HEK293 (cell line): Measurements from ENCODE around the gene CNOT4.

Source experiments
- CTCF ChIA-PET: fragments of 350-600 bp; formaldehyde crosslinking; extraction: SDS; loops from one replicate; lab custom pipeline; 2021; ENCODE audit warnings: antibody characterized with exemption; lab: Yijun Ruan, JAX
- POLR2A ChIA-PET: fragments of 300-600 bp; formaldehyde crosslinking; extraction: SDS; loops from one replicate; lab custom pipeline; 2020; ENCODE audit warnings: antibody characterized with exemption, inconsistent platforms; lab: Yijun Ruan, JAX
- H3K27ac ChIP-seq: fragments of 200-500 bp; sonication (Bioruptor generic); 2 replicates; pipeline ENCODE4 v1.5.1; 2014; ENCODE audit warnings: low read depth, low read length, control low read depth, inconsistent platforms; ENCODE audit errors: extremely low read depth
- H3K36me3 ChIP-seq, 2 experiments: fragments of 200-500 bp in 1 of 2; sonication (Bioruptor generic) in 1 of 2; 1 replicate in 1 of 2; 2 replicates in 1 of 2; pipeline ENCODE4 v1.5.1; 2014 to 2017; ENCODE audit warnings: inconsistent platforms in 2 of 2, low read length in 2 of 2; ENCODE audit not compliant: control insufficient read depth in 2 of 2, insufficient read depth in 1 of 2
- H3K4me1 ChIP-seq: fragments of 200-500 bp; sonication (Bioruptor generic); 2 replicates; pipeline ENCODE4 v1.5.1; 2014; ENCODE audit warnings: mild to moderate bottlenecking, low read length, inconsistent platforms; ENCODE audit not compliant: control insufficient read depth, insufficient read depth
- H3K4me3 ChIP-seq: 2 replicates; pipeline ENCODE4 v1.5.1; 2011; ENCODE audit warnings: low read depth, mild to moderate bottlenecking, control low read depth, low read length, moderate library complexity
- H3K9me3 ChIP-seq: fragments of 200-500 bp; sonication (Bioruptor generic); 2 replicates; pipeline ENCODE4 v1.5.1; 2014; ENCODE audit warnings: low read depth, low read length, inconsistent platforms; ENCODE audit not compliant: control insufficient read depth, insufficient read depth
- FEZF1 ChIP-seq: fragments of 450-650 bp; formaldehyde crosslinking; IDR thresholded peaks from 2 replicates; pipeline ENCODE4 v1.5.1; 2016; ENCODE audit warnings: missing biosample characterization, missing genetic modification characterization
- KLF8 ChIP-seq: fragments of 450-650 bp; formaldehyde crosslinking; IDR thresholded peaks from 2 replicates; pipeline ENCODE4 v1.5.1; 2016; ENCODE audit warnings: missing biosample characterization, missing genetic modification characterization
- SP2 ChIP-seq: fragments of 450-650 bp; formaldehyde crosslinking; IDR thresholded peaks from 2 replicates; pipeline ENCODE4 v1.5.1; 2016; ENCODE audit warnings: missing biosample characterization, missing genetic modification characterization
- TCF7L2 ChIP-seq: IDR thresholded peaks from 2 replicates; pipeline ENCODE4 v1.6.1; 2011; ENCODE audit warnings: low read depth, mild to moderate bottlenecking, inconsistent platforms, low read length, moderate library complexity, borderline replicate concordance
- ZNF223 ChIP-seq: fragments of 450-650 bp; formaldehyde crosslinking; IDR thresholded peaks from 2 replicates; pipeline ENCODE4 v1.5.1; 2016; ENCODE audit warnings: missing biosample characterization, missing genetic modification characterization
- ZNF324 ChIP-seq: fragments of 450-650 bp; formaldehyde crosslinking; IDR thresholded peaks from 2 replicates; pipeline ENCODE4 v1.5.1; 2016; ENCODE audit warnings: missing biosample characterization, missing genetic modification characterization
- ZNF501 ChIP-seq: fragments of 450-650 bp; formaldehyde crosslinking; IDR thresholded peaks from 2 replicates; pipeline ENCODE4 v1.5.1; 2016; ENCODE audit warnings: missing biosample characterization, missing genetic modification characterization
- ZNF549 ChIP-seq: fragments of 450-650 bp; IDR thresholded peaks from 2 replicates; pipeline ENCODE4 v1.5.1; 2018; ENCODE audit warnings: missing biosample characterization, missing genetic modification characterization, mild to moderate bottlenecking, inconsistent platforms, moderate library complexity
- ZNF623 ChIP-seq: fragments of 450-650 bp; formaldehyde crosslinking; IDR thresholded peaks from 2 replicates; pipeline ENCODE4 v1.5.1; 2016; ENCODE audit warnings: missing biosample characterization, missing genetic modification characterization
- ZNF664 ChIP-seq: fragments of 450-650 bp; formaldehyde crosslinking; IDR thresholded peaks from 2 replicates; pipeline ENCODE4 v1.5.1; 2016; ENCODE audit warnings: missing biosample characterization, missing genetic modification characterization
- ZNF707 ChIP-seq: fragments of 450-650 bp; formaldehyde crosslinking; IDR thresholded peaks from 2 replicates; pipeline ENCODE4 v1.5.1; 2016; ENCODE audit warnings: missing biosample characterization, missing genetic modification characterization
- ZNF792 ChIP-seq: fragments of 450-650 bp; formaldehyde crosslinking; IDR thresholded peaks from 2 replicates; pipeline ENCODE4 v1.5.1; 2016; ENCODE audit warnings: missing biosample characterization, missing genetic modification characterization
- ZNF837 ChIP-seq: fragments of 450-650 bp; formaldehyde crosslinking; IDR thresholded peaks from 2 replicates; pipeline ENCODE4 v1.5.1; 2016; ENCODE audit warnings: missing biosample characterization, missing genetic modification characterization
- TF ChIP-seq, protein P1 (sequence below): fragments of 450-650 bp; formaldehyde crosslinking; IDR thresholded peaks from 2 replicates; pipeline ENCODE4 v1.5.0; 2017; ENCODE audit warnings: missing biosample characterization, missing genetic modification characterization, borderline replicate concordance
- TF ChIP-seq, protein P2 (sequence below): fragments of 450-650 bp; formaldehyde crosslinking; IDR thresholded peaks from 2 replicates; pipeline ENCODE4 v1.5.1; 2016; ENCODE audit warnings: missing biosample characterization, missing genetic modification characterization, borderline replicate concordance
- TF ChIP-seq, protein P3 (sequence below): fragments of 450-650 bp; formaldehyde crosslinking; IDR thresholded peaks from 2 replicates; pipeline ENCODE4 v1.5.1; 2016; ENCODE audit warnings: missing biosample characterization, missing genetic modification characterization
- TF ChIP-seq, protein P4 (sequence below): fragments of 450-650 bp; formaldehyde crosslinking; conservative IDR thresholded peaks from 2 replicates; pipeline ENCODE4 v1.5.1; 2016; ENCODE audit warnings: low read depth, missing biosample characterization, missing genetic modification characterization
- TF ChIP-seq, protein P5 (sequence below): fragments of 450-650 bp; formaldehyde crosslinking; IDR thresholded peaks from 2 replicates; pipeline ENCODE4 v1.5.1; 2016; ENCODE audit warnings: missing biosample characterization, missing genetic modification characterization

CNOT4 gene

DNA sequence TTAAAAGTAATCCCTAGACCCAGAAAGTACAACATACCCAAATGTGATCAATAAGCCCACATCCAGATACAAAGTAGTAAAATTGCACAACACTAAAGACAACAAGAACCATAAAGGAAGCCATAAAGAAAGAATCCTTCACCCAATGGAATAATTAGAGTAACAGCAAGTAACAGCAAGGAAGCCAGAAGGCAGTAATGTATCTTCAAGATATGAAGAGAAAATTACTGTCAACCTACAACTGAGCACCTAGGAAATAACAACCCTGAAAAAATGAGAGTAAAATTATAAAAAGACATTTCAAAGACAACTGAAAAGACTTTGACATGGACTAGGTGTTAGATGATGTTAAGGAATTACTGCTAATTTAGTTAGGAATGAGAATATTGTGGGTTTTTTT lies 60.5 kb downstream of the CNOT4 start:
- no peak overlapping the region for H3K4me3 ChIP-seq
- TF ChIP-seq FEZF1 (tag by site-specific recombination) (no peak), ZNF223 (tag by site-specific recombination) (no peak), SP2 (tag by site-specific recombination) (no peak), ZNF501 (tag by site-specific recombination) (no peak), ZNF324 (tag by site-specific recombination) (no peak), TCF7L2 (no peak), ZNF664 (tag by site-specific recombination) (no peak), ZNF623 (tag by site-specific recombination) (no peak), KLF8 (tag by site-specific recombination) (no peak), ZNF792 (tag by site-specific recombination) (no peak), ZNF549 (tag by site-specific recombination) (no peak), ZNF707 (no peak), ZNF837 (tag by site-specific recombination) (no peak)
- TF ChIP-seq, protein P1, sequence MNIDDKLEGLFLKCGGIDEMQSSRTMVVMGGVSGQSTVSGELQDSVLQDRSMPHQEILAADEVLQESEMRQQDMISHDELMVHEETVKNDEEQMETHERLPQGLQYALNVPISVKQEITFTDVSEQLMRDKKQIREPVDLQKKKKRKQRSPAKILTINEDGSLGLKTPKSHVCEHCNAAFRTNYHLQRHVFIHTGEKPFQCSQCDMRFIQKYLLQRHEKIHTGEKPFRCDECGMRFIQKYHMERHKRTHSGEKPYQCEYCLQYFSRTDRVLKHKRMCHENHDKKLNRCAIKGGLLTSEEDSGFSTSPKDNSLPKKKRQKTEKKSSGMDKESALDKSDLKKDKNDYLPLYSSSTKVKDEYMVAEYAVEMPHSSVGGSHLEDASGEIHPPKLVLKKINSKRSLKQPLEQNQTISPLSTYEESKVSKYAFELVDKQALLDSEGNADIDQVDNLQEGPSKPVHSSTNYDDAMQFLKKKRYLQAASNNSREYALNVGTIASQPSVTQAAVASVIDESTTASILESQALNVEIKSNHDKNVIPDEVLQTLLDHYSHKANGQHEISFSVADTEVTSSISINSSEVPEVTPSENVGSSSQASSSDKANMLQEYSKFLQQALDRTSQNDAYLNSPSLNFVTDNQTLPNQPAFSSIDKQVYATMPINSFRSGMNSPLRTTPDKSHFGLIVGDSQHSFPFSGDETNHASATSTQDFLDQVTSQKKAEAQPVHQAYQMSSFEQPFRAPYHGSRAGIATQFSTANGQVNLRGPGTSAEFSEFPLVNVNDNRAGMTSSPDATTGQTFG (tag by site-specific recombination): no peak
- TF ChIP-seq, protein P2, sequence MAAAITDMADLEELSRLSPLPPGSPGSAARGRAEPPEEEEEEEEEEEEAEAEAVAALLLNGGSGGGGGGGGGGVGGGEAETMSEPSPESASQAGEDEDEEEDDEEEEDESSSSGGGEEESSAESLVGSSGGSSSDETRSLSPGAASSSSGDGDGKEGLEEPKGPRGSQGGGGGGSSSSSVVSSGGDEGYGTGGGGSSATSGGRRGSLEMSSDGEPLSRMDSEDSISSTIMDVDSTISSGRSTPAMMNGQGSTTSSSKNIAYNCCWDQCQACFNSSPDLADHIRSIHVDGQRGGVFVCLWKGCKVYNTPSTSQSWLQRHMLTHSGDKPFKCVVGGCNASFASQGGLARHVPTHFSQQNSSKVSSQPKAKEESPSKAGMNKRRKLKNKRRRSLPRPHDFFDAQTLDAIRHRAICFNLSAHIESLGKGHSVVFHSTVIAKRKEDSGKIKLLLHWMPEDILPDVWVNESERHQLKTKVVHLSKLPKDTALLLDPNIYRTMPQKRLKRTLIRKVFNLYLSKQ (tag by site-specific recombination): no peak
- TF ChIP-seq, protein P3, sequence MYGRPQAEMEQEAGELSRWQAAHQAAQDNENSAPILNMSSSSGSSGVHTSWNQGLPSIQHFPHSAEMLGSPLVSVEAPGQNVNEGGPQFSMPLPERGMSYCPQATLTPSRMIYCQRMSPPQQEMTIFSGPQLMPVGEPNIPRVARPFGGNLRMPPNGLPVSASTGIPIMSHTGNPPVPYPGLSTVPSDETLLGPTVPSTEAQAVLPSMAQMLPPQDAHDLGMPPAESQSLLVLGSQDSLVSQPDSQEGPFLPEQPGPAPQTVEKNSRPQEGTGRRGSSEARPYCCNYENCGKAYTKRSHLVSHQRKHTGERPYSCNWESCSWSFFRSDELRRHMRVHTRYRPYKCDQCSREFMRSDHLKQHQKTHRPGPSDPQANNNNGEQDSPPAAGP (tag by site-specific recombination): no peak
- TF ChIP-seq, protein P4, sequence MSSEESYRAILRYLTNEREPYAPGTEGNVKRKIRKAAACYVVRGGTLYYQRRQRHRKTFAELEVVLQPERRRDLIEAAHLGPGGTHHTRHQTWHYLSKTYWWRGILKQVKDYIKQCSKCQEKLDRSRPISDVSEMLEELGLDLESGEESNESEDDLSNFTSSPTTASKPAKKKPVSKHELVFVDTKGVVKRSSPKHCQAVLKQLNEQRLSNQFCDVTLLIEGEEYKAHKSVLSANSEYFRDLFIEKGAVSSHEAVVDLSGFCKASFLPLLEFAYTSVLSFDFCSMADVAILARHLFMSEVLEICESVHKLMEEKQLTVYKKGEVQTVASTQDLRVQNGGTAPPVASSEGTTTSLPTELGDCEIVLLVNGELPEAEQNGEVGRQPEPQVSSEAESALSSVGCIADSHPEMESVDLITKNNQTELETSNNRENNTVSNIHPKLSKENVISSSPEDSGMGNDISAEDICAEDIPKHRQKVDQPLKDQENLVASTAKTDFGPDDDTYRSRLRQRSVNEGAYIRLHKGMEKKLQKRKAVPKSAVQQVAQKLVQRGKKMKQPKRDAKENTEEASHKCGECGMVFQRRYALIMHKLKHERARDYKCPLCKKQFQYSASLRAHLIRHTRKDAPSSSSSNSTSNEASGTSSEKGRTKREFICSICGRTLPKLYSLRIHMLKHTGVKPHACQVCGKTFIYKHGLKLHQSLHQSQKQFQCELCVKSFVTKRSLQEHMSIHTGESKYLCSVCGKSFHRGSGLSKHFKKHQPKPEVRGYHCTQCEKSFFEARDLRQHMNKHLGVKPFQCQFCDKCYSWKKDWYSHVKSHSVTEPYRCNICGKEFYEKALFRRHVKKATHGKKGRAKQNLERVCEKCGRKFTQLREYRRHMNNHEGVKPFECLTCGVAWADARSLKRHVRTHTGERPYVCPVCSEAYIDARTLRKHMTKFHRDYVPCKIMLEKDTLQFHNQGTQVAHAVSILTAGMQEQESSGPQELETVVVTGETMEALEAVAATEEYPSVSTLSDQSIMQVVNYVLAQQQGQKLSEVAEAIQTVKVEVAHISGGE (tag by site-specific recombination): no peak
- TF ChIP-seq, protein P5, sequence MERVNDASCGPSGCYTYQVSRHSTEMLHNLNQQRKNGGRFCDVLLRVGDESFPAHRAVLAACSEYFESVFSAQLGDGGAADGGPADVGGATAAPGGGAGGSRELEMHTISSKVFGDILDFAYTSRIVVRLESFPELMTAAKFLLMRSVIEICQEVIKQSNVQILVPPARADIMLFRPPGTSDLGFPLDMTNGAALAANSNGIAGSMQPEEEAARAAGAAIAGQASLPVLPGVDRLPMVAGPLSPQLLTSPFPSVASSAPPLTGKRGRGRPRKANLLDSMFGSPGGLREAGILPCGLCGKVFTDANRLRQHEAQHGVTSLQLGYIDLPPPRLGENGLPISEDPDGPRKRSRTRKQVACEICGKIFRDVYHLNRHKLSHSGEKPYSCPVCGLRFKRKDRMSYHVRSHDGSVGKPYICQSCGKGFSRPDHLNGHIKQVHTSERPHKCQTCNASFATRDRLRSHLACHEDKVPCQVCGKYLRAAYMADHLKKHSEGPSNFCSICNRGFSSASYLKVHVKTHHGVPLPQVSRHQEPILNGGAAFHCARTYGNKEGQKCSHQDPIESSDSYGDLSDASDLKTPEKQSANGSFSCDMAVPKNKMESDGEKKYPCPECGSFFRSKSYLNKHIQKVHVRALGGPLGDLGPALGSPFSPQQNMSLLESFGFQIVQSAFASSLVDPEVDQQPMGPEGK (tag by site-specific recombination): no peak
- no peaks in the 10 kb centered on the region for H3K36me3 ChIP-seq

More for the DNA sequence above, 60.5 kb downstream of the CNOT4 start:
- Histone ChIP-seq H3K9me3 (no peaks in the 10 kb centered on the region), H3K4me1 (peaks cover 3% of the 10 kb centered on the region; the same call in 1 of the 2 replicates), H3K27ac (no peak overlapping the region)
- ChIA-PET CTCF (no interaction called here), POLR2A (no interaction called here)
